ENCODE results near the gene PSMD12. TPM values are rescaled to one million over a fixed set of nuclear protein-coding genes. Genes with fewer than 3 reads are reported as not detected.

The PSMD12 gene
- polyA plus RNA-seq, 1 of the 3 experiments (the other 2 are of a cell fraction), result 31.4 TPM

GRCh38 chr17:67289181-67289876 is 77.0 kb downstream of the PSMD12 start:
- Histone ChIP-seq H4K20me1 (ENCODE audit: insufficient read depth) (no peaks in the 10 kb centered on the region), H3K9me3 (no peaks in the 10 kb centered on the region), H2AFZ (ENCODE audit: low read depth) (no peak overlapping the region), H3K4me3 (ENCODE audit: low read depth in 2 of 2, low read length in 1 of 2) (no peak overlapping the region), H3K4me2 (no peak overlapping the region), H3K9ac (no peak overlapping the region), H3K79me2 (ENCODE audit: insufficient read depth) (no peaks in the 10 kb centered on the region), H3K27ac (ENCODE audit: low read depth in 2 of 2, low read length in 1 of 2) (no peak overlapping the region), H3K4me1 (ENCODE audit: control insufficient read depth in 1 of 2, insufficient read depth in 2 of 2, low read depth in 1 of 2, low read length in 1 of 2) (no peaks in the 10 kb centered on the region), H3F3A (replicated peaks; ENCODE audit: insufficient read depth) (no peaks in the 10 kb centered on the region), H3K9me2 (no peaks in the 10 kb centered on the region), H3K36me3 (replicated peaks in 1 of 2; ENCODE audit: control insufficient read depth in 1 of 2, insufficient read depth in 2 of 2, low read length in 1 of 2) (no peaks in the 10 kb centered on the region), H3K27me3 (ENCODE audit: insufficient read depth) (no peaks in the 10 kb centered on the region)
- DNase-seq, result no peak
- ChIA-PET CTCF (interaction anchor here (1.3 kb wide), 1 partner anchor 69 kb away, joined by 3 read pairs; no protein-coding TSS in a partner anchor), POLR2A (no interaction called here)
- TF ChIP-seq YY1 (IDR thresholded peaks at IDR 0.05; ENCODE audit: low read depth), result no peak
- no peak for TF ChIP-seq POLR2AphosphoS5 (IDR thresholded peaks at IDR 0.05; ENCODE audit: low read depth, low read length)
- no peak for TF ChIP-seq NFIC (IDR thresholded peaks at IDR 0.05; ENCODE audit: borderline replicate concordance)
- TF ChIP-seq FOXJ3 (CRISPR knock-in tag; IDR thresholded peaks at IDR 0.05), result no peak
- no peak for TF ChIP-seq SMC3 (IDR thresholded peaks at IDR 0.05; ENCODE audit: low read depth, low read length)
- TF ChIP-seq ELF1 (IDR thresholded peaks at IDR 0.05), result no peak
- TF ChIP-seq CTCF (IDR thresholded peaks at IDR 0.05), result no peak
- TF ChIP-seq CHD2 (IDR thresholded peaks at IDR 0.05; ENCODE audit: low read length, partially characterized antibody), result no peak
- TF ChIP-seq TEAD4 (IDR thresholded peaks at IDR 0.05; ENCODE audit: borderline replicate concordance, insufficient read depth), result no peak
- 75% methylated on average over 14 of the region's 14 CpGs for WGBS (ENCODE audit: low lambda C conversion rate)

Small RNA genes within 50 kb of the gene (small RNA-seq; reads per million reads assigned to genes)
- 0 reads per million in 7 experiments for gene RF00019

Other genes with a start within 250 kb of the PSMD12 start
- gene HELZ, start 121.4 kb downstream of the PSMD12 start, polyA plus RNA-seq (2012; rRNA removed), result 4.3 and 5.8 TPM in 2 replicates
- 14.0 and 18.4 TPM in 2 replicates for gene PITPNC1, start 10.7 kb upstream of the PSMD12 start, polyA plus RNA-seq (2012; rRNA removed)

All from SK-N-SH (cell line).